Measurements from ENCODE around the gene ACAD11. TPM values are rescaled to one million over a fixed set of nuclear protein-coding genes. Genes with fewer than 3 reads are reported as not detected.

Gene ACAD11
- total and polyA plus RNA-seq, 2 experiments from 2014 or later: 15.6 to 17.3 TPM

GRCh38 chr3:132650153-132650552, 9.5 kb downstream of the ACAD11 start:
- Histone ChIP-seq H3K79me2 (ENCODE audit: insufficient read depth) (peaks cover 61% of the 10 kb centered on the region), H3K4me3 (no peak overlapping the region), H4K20me1 (ENCODE audit: insufficient read depth) (peaks cover 4% of the 10 kb centered on the region; the same call in 1 of the 2 replicates), H3K9ac (no peak overlapping the region), H3K9me3 (ENCODE audit: low read depth) (no peaks in the 10 kb centered on the region), H2AFZ (no peak overlapping the region), H3K27me3 (replicated peaks; ENCODE audit: insufficient read depth) (no peaks in the 10 kb centered on the region), H3K4me1 (ENCODE audit: insufficient read depth) (peaks cover 12% of the 10 kb centered on the region), H3K4me2 (ENCODE audit: unreplicated experiment) (no peak overlapping the region), H3K27ac (no peak overlapping the region), H3K9me2 (ENCODE audit: insufficient read depth) (no peaks in the 10 kb centered on the region), H3K36me3 (ENCODE audit: low read depth) (no peaks in the 10 kb centered on the region), H3F3A (ENCODE audit: insufficient read depth) (peaks cover 17% of the 10 kb centered on the region)
- TF ChIP-seq EZH2 (IDR thresholded peaks at IDR 0.05; ENCODE audit: insufficient read depth, poor library complexity, severe bottlenecking) (no peak), EZH2phosphoT487 (IDR thresholded peaks at IDR 0.05; ENCODE audit: insufficient read depth, low read depth) (no peak)
- in situ Hi-C loops (cut with MboI): no loop called here
- no peak for DNase-seq
- 95 to 100% methylated on average over 1 of the region's 1 CpG for WGBS, 2 experiments (ENCODE audit: low coverage in 1 of 2, low lambda C conversion rate in 2 of 2, missing lambda C conversion rate in 2 of 2)

DNA sequence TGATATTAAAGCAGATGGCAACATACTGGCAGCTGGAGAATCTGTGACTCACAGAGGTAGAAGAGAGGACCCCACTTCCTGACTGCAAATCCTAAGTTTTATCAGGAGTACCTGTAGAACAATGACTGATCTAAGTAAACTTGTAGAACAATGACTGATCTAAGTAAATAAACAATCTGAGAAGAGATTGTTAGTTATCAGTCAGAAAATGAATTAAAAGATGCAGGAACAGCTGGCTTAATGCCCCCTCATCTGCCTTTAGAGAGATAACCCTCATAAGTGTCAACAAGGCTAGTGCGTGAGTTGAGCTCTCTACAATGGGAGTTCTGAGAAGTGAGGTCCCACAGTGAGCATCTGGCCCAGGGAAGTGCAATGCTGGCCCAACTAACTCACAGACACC, 14.6 kb downstream of the ACAD11 start:
- DNase-seq: no peak
- Histone ChIP-seq H3K36me3 (ENCODE audit: low read depth) (no peaks in the 10 kb centered on the region), H3K9ac (no peak overlapping the region), H3K27me3 (replicated peaks; ENCODE audit: insufficient read depth) (no peaks in the 10 kb centered on the region), H3K9me3 (ENCODE audit: low read depth) (no peaks in the 10 kb centered on the region), H3K4me2 (ENCODE audit: unreplicated experiment) (no peak overlapping the region), H3F3A (ENCODE audit: insufficient read depth) (no peaks in the 10 kb centered on the region; the same call in 1 of the 2 replicates), H3K9me2 (ENCODE audit: insufficient read depth) (no peaks in the 10 kb centered on the region), H4K20me1 (ENCODE audit: insufficient read depth) (no peaks in the 10 kb centered on the region; the same call in 1 of the 2 replicates), H3K27ac (no peak overlapping the region), H2AFZ (no peak overlapping the region), H3K4me3 (no peak overlapping the region), H3K79me2 (ENCODE audit: insufficient read depth) (peaks cover 30% of the 10 kb centered on the region), H3K4me1 (ENCODE audit: insufficient read depth) (0 out of 2 replicates have a peak, but pooled peaks cover 5% of the 10 kb centered on the region)
- no peak for TF ChIP-seq EZH2 (IDR thresholded peaks at IDR 0.05; ENCODE audit: insufficient read depth, poor library complexity, severe bottlenecking)
- TF ChIP-seq EZH2phosphoT487 (IDR thresholded peaks at IDR 0.05; ENCODE audit: insufficient read depth, low read depth): no peak
- 100% methylated on average over 1 of the region's 1 CpG for WGBS, 2 experiments (ENCODE audit: low coverage in 1 of 2, low lambda C conversion rate in 2 of 2, missing lambda C conversion rate in 2 of 2)
- in situ Hi-C loops (cut with MboI): loop anchor here (5.0 kb wide), 1 partner anchor 103 kb away; no protein-coding TSS in a partner anchor

GRCh38 chr3:132643366-132643765, 16.2 kb downstream of the ACAD11 start:
- no peaks in the 10 kb centered on the region for H3K9me2 ChIP-seq (ENCODE audit: insufficient read depth)
- H3K27me3 ChIP-seq (replicated peaks; ENCODE audit: insufficient read depth): no peaks in the 10 kb centered on the region
- H3K36me3 ChIP-seq (ENCODE audit: low read depth): peaks cover 8% of the 10 kb centered on the region; the same call in 1 of the 2 replicates
- H2AFZ ChIP-seq: no peak overlapping the region
- H3F3A ChIP-seq (ENCODE audit: insufficient read depth): no peaks in the 10 kb centered on the region; the same call in 1 of the 2 replicates
- H3K4me2 ChIP-seq (ENCODE audit: unreplicated experiment): no peak overlapping the region
- no peaks in the 10 kb centered on the region for H4K20me1 ChIP-seq (ENCODE audit: insufficient read depth)
- peaks cover 19% of the 10 kb centered on the region for H3K79me2 ChIP-seq (ENCODE audit: insufficient read depth)
- no peak for DNase-seq
- no peaks in the 10 kb centered on the region for H3K9me3 ChIP-seq (ENCODE audit: low read depth)
- no peak for TF ChIP-seq EZH2 (IDR thresholded peaks at IDR 0.05; ENCODE audit: insufficient read depth, poor library complexity, severe bottlenecking)
- no peak for TF ChIP-seq EZH2phosphoT487 (IDR thresholded peaks at IDR 0.05; ENCODE audit: insufficient read depth, low read depth)
- in situ Hi-C loops (cut with MboI): no loop called here
- no peak overlapping the region for H3K4me3 ChIP-seq
- 58 to 89% methylated on average over 1 to 2 of the region's 2 CpGs for WGBS, 2 experiments (ENCODE audit: low coverage in 1 of 2, low lambda C conversion rate in 2 of 2, missing lambda C conversion rate in 2 of 2)
- peaks cover 14% of the 10 kb centered on the region for H3K4me1 ChIP-seq (ENCODE audit: insufficient read depth)
- no peak overlapping the region for H3K27ac ChIP-seq
- H3K9ac ChIP-seq: no peak overlapping the region

GRCh38 chr3:132642539-132642847, 17.1 kb downstream of the ACAD11 start:
- Histone ChIP-seq H3K27ac (no peak overlapping the region), H3K9me2 (ENCODE audit: insufficient read depth) (no peaks in the 10 kb centered on the region), H3K36me3 (ENCODE audit: low read depth) (peaks cover 8% of the 10 kb centered on the region; the same call in 1 of the 2 replicates), H3K9ac (no peak overlapping the region), H3K79me2 (ENCODE audit: insufficient read depth) (peaks cover 13% of the 10 kb centered on the region), H4K20me1 (ENCODE audit: insufficient read depth) (no peaks in the 10 kb centered on the region), H3K4me1 (ENCODE audit: insufficient read depth) (peaks cover 22% of the 10 kb centered on the region), H3K4me2 (ENCODE audit: unreplicated experiment) (no peak overlapping the region), H3K9me3 (ENCODE audit: low read depth) (no peaks in the 10 kb centered on the region), H3K27me3 (replicated peaks; ENCODE audit: insufficient read depth) (no peaks in the 10 kb centered on the region), H3K4me3 (no peak overlapping the region), H3F3A (ENCODE audit: insufficient read depth) (peaks cover 5% of the 10 kb centered on the region), H2AFZ (no peak overlapping the region)
- in situ Hi-C loops (cut with MboI): no loop called here
- WGBS, 2 experiments (ENCODE audit: low coverage in 1 of 2, low lambda C conversion rate in 2 of 2, missing lambda C conversion rate in 2 of 2): 47 to 52% methylated on average over 2 of the region's 2 CpGs
- DNase-seq: no peak
- TF ChIP-seq EZH2 (IDR thresholded peaks at IDR 0.05; ENCODE audit: insufficient read depth, poor library complexity, severe bottlenecking) (no peak), EZH2phosphoT487 (IDR thresholded peaks at IDR 0.05; ENCODE audit: insufficient read depth, low read depth) (no peak)
